Ascending aorta (tissue), 2 donors: ENCODE results near the gene RDH16. TPM values are rescaled to one million over a fixed set of nuclear protein-coding genes. Genes with fewer than 3 reads are reported as not detected.
"Not testable (repeated sequence)": the region's sequence is repeated elsewhere in the genome, so short reads cannot be mapped to it uniquely, and the experiment has no call there.

ENCODE experiments used
- DNase-seq, 2 donors: peaks; one replicate each; pipeline ENCODE4 v3.0.0-alpha.2; 2019; ENCODE audit warnings: low spot score in 2 of 2
- H3K27ac ChIP-seq, 2 donors: fragments of 200-600 bp; sonication (generic); one replicate each; pipeline ENCODE4 v1.5.1; 2016 to 2017; ENCODE audit warnings: mild to moderate bottlenecking in 1 of 2
- H3K27me3 ChIP-seq: fragments of 200-600 bp; sonication (generic); one replicate; pipeline ENCODE4 v1.5.1; 2017
- H3K36me3 ChIP-seq, 2 donors: fragments of 200-600 bp; sonication (generic); one replicate each; pipeline ENCODE4 v1.5.1; 2016
- H3K4me1 ChIP-seq, 2 donors: fragments of 200-600 bp; sonication (generic); one replicate each; pipeline ENCODE4 v1.5.1; 2016 to 2017; ENCODE audit warnings: mild to moderate bottlenecking in 1 of 2
- H3K4me3 ChIP-seq, 2 donors: fragments of 200-600 bp; sonication (generic); one replicate each; pipeline ENCODE4 v1.5.1; 2016 to 2017; ENCODE audit warnings: mild to moderate bottlenecking in 1 of 2
- H3K9me3 ChIP-seq, 2 donors: fragments of 200-600 bp; sonication (generic); one replicate each; pipeline ENCODE4 v1.5.1; 2016
- CTCF ChIP-seq, 3 experiments: fragments of 200-600 bp in 2 of 3; fragments of 450-650 bp in 1 of 3; sonication (generic) in 2 of 3; IDR thresholded peaks; one replicate each; pipeline ENCODE4 v1.5.1; 2016 to 2019; ENCODE audit warnings: antibody characterized with exemption in 3 of 3, mild to moderate bottlenecking in 1 of 3, moderate library complexity in 1 of 3
- intact Hi-C: fragments of 100-400 bp; cut with DNase I; formaldehyde crosslinking; loops from one replicate; pipeline ENCODE4 v1.15.1; 2023
- total RNA-seq: library from RNA; depleted of rRNA; stranded (reverse); fragments of >200 nt; gene quantifications from one replicate; pipeline ENCODE4 v1.1.0, GENCODE V29; 2016

RDH16 gene
- total RNA-seq, 1 donor from 2014 or later = 5.6 TPM

- Histone ChIP-seq H3K4me3 (no peak overlapping the region), H3K27me3 (no peaks in the 10 kb centered on the region), H3K9me3 (peaks cover 0 to 6% of the 10 kb centered on the region in 2 donors), H3K27ac (no peak overlapping the region), H3K4me1 (no peaks in the 10 kb centered on the region), H3K36me3 (no peaks in the 10 kb centered on the region)
- DNase-seq = no peak
- intact Hi-C loops = no loop called here
- TF ChIP-seq CTCF (IDR thresholded peaks at IDR 0.05) = no peak
These were observed 5.6 kb downstream of the RDH16 start for GRCh38 chr12:56951582-56952339.

DNA sequence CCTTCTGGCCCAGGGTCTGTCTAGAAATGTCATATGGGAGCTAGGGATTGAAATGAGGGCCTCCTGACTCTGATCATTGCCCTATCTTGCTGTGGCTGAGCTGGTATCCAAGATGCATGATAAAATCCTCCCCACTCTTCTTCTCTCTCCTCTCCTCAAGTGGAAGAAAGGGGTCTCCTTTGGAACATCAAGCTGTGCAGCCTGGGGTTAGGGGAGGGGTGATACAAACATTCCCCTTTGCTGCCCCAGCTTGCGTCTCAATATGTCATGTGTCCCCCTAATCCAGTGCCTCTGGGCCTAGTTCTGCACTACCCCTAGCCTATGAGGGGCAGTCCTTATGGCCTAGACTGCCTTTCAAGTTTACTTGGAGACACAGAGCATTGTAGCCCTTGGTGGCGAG, 8.5 kb downstream of the RDH16 start:
- intact Hi-C loops = no loop called here
- Histone ChIP-seq H3K4me3 (no peak overlapping the region), H3K27ac (no peak overlapping the region), H3K4me1 (no peaks in the 10 kb centered on the region), H3K9me3 (peaks cover 0 to 10% of the 10 kb centered on the region in 2 donors), H3K27me3 (no peaks in the 10 kb centered on the region), H3K36me3 (no peaks in the 10 kb centered on the region)
- no peak for TF ChIP-seq CTCF (IDR thresholded peaks at IDR 0.05)
- DNase-seq = no peak

GRCh38 chr12:56948457-56948777, 9.0 kb downstream of the RDH16 start:
- Histone ChIP-seq H3K4me1 (no peaks in the 10 kb centered on the region), H3K4me3 (no peak overlapping the region), H3K36me3 (no peaks in the 10 kb centered on the region), H3K27ac (no peak overlapping the region), H3K27me3 (no peaks in the 10 kb centered on the region), H3K9me3 (peaks cover 0 to 10% of the 10 kb centered on the region in 2 donors)
- no peak for TF ChIP-seq CTCF (IDR thresholded peaks at IDR 0.05)
- intact Hi-C loops = no loop called here
- DNase-seq = no peak

DNA sequence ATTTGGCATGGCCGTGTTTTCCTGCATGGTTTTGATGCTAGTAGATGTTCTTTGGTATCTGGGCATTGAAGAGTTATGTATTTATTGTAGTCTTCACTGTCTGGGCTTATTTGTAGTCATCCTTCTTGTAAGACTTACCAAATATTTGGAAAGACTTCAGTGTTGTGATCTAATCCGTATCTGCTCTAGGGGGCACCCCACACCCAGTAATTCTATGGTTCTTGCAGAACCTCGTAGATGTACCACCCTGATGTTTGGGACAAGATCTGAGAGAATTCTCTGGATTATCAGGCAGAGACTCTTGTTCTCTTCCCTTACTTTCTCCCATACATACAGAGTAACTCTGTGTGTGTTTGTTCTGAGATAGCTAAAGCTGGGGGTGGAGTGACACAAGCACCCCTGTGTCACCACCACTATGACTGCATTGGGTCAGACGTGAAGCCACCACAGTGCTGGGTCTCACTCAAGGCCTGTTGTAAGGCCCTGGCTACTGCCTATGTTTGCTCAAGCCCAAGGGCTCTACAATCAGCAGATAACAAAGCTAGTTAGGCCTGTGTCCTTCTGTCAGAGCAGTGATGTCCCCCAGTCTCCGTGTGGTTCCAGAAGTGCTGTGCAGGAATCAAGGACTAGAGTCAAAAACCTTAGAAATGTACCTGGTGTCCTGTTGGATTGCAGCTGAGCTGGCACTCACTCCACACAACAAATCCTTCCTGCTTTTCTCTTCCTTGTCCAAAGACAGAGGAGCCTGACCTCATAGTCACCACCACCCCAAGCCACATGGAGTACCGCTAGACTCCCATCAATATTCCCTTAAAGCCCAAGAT, 9.6 kb downstream of the RDH16 start:
- no peak for DNase-seq
- Histone ChIP-seq H3K4me1 (no peaks in the 10 kb centered on the region), H3K27ac (no peak overlapping the region), H3K4me3 (no peak overlapping the region), H3K27me3 (no peaks in the 10 kb centered on the region), H3K36me3 (no peaks in the 10 kb centered on the region), H3K9me3 (peaks cover 0 to 10% of the 10 kb centered on the region in 2 donors)
- intact Hi-C loops = no loop called here
- TF ChIP-seq CTCF (IDR thresholded peaks at IDR 0.05) = no peak

DNA sequence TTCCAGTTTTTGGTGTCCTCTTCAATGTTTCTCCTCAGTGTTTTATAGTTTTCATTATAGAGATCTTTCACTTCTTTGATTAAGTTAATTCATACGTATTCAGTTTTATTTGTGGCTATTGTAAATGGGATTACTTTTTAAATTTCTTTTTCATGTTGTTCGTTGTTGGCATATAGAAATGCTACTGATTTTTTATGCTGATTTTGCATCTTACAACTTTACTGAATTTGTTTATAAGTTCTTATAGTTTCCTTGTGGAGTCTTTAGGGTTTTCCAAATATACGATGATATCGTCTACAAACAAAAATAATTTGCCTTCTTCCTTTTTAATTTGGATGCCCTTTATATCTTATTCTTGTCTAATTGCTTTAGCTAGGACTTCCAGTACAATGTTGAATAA, 13.5 kb downstream of the RDH16 start:
- Histone ChIP-seq H3K27ac (no peak overlapping the region), H3K36me3 (no peaks in the 10 kb centered on the region), H3K9me3 (peaks cover 0 to 10% of the 10 kb centered on the region in 2 donors), H3K4me1 (no peaks in the 10 kb centered on the region), H3K4me3 (no peak overlapping the region), H3K27me3 (no peaks in the 10 kb centered on the region)
- no peak for TF ChIP-seq CTCF (IDR thresholded peaks at IDR 0.05)
- intact Hi-C loops = no loop called here
- no peak for DNase-seq

DNA sequence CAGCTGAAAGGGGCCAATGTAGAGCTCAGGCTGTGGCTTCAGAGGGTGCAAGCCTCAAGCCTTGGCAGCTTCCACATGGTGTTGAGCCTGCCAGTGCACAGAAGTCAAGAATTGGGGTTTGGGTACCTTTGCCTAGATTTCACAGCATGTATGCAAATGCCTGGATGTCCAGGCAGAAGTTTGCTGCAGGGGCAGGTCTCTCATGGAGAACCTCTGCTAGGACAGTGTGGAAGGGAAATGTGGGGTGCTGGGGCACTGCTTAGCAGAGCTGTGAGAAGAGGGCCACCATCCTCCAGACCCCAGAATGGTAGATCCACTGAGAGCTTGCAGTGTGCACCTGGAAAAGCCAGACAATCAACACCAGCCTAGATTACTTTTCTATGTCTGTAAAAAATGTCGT, 14.0 kb downstream of the RDH16 start:
- H3K27me3 ChIP-seq, H3K36me3 ChIP-seq, H3K27ac ChIP-seq, DNase-seq, H3K4me3 ChIP-seq, H3K4me1 ChIP-seq, intact Hi-C loops: not testable (repeated sequence)
- peaks cover 0 to 10% of the 10 kb centered on the region in 2 donors for H3K9me3 ChIP-seq
